ENCODE data around the gene KRTAP4-12. TPM values are rescaled to one million over a fixed set of nuclear protein-coding genes. Genes with fewer than 3 reads are reported as not detected.
"Not testable (repeated sequence)": the region's sequence is repeated elsewhere in the genome, so short reads cannot be mapped to it uniquely, and the experiment has no call there.

Gene KRTAP4-12
- total RNA-seq (not detected), polyA plus RNA-seq (not detected)
- long read RNA-seq, donor 1 = 0 reads
- long read RNA-seq, donor 2 = 0 reads
- long read RNA-seq, donor 3 = 0 reads

DNA sequence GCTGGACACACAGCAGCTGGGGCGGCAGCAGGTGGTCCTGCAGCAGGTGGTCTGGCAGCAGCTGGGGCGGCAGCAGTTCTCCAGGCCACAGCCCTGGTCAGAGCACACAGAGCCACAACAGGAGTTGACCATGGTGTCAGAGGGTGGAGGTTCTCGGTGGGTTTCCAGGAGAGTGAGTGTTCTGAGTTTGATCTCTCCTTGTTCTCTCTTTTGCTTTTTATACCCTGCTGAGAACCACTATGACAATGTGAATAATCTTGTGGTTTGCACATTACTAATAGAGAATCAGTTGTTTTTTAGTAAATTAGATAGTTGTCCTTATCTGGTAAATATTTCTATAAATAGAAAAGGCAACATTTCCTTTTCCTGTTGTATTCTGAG is at the start of gene KRTAP4-12:
Gene KRTAP4-12 (minus strand): TSS at position 192 of the 381 bp plus-strand sequence. CDS start 60 bp downstream, at position 132.
- 59 to 62% methylated on average over 3 of the region's 3 CpGs for WGBS, 2 donors

DNA sequence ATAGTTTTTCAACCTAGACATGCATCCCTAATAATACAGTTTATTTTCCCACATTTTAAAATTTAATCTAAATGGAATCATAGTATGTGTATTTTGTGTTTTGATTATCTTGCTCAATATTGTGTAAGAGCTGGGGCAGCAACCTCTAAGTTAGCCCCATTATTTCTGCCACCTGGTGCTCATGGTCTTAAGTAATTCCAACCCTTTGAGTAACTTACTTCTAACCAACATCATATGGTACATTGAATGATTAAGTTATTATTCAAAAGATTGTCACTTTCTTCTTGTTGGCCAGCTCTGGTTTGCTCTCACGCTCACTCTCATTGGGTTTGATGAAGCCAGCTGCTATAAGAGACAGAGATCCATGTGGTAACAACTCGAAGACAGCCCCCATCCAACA is 47.9 kb upstream of the KRTAP4-12 start:
- Histone ChIP-seq H3K27ac (no peak overlapping the region), H3K4me1 (no peaks in the 10 kb centered on the region), H3K9me3 (no peaks in the 10 kb centered on the region), H3K36me3 (no peaks in the 10 kb centered on the region), H3K4me3 (no peak overlapping the region), H3K27me3 (peaks cover 0 to 16% (median 10%) of the 10 kb centered on the region in 7 donors)
- no peak for DNase-seq
- TF ChIP-seq, protein P1, sequence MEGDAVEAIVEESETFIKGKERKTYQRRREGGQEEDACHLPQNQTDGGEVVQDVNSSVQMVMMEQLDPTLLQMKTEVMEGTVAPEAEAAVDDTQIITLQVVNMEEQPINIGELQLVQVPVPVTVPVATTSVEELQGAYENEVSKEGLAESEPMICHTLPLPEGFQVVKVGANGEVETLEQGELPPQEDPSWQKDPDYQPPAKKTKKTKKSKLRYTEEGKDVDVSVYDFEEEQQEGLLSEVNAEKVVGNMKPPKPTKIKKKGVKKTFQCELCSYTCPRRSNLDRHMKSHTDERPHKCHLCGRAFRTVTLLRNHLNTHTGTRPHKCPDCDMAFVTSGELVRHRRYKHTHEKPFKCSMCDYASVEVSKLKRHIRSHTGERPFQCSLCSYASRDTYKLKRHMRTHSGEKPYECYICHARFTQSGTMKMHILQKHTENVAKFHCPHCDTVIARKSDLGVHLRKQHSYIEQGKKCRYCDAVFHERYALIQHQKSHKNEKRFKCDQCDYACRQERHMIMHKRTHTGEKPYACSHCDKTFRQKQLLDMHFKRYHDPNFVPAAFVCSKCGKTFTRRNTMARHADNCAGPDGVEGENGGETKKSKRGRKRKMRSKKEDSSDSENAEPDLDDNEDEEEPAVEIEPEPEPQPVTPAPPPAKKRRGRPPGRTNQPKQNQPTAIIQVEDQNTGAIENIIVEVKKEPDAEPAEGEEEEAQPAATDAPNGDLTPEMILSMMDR (IDR thresholded peaks at IDR 0.05) = no peak
- intact Hi-C loops (cut with DNase I) = loop anchor here in 1 of 10 donors (10.0 kb wide), 1 partner anchor 63 kb away; the partner anchor contains the start of genes KRTAP9-3 and KRTAP9-8
- ATAC-seq = no peak
- 76 to 80% methylated on average over 2 of the region's 2 CpGs for WGBS, 2 donors

More for the DNA sequence above, at the start of gene KRTAP4-12:
- H3K9me3 ChIP-seq, DNase-seq, H3K4me3 ChIP-seq, H3K27ac ChIP-seq, H3K36me3 ChIP-seq, ATAC-seq, H3K4me1 ChIP-seq: not testable (repeated sequence)
- intact Hi-C loops (cut with DNase I) = loop anchor here in 1 of 10 donors (10.0 kb wide), 1 partner anchor 61 kb away; the partner anchor contains the start of genes KRTAP4-1 and KRTAP9-1
- H3K27me3 ChIP-seq = peaks cover 0 to 31% (median 4%) of the 10 kb centered on the region in 7 donors

DNA sequence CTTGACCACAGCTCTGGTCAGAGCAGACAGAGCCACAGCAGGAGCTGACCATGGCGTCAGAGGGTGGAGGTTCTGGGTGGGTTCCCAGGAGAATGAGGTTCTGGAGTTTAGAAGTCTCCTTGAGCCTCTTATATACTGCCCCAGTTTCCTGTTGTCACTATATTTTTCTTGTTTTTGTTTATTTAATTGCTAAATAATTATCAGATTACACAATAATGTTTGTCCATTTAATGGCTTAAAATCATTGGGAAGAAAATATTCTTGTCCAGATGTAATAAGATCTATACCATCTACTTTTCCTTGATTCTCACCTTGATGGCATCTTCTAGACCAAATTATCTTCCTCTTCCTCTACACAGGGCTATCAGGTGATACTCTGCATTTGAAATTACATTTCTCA is 44.1 kb upstream of the KRTAP4-12 start, which contains the start of gene KRTAP4-3:
Gene KRTAP4-3 (minus strand): TSS at position 101 of the 400 bp plus-strand sequence. CDS start 49 bp downstream, at position 52.
- H3K9me3 ChIP-seq = no peaks in the 10 kb centered on the region
- intact Hi-C loops (cut with DNase I) = loop anchor here in 2 of 10 donors (5.0 to 10.0 kb wide), 2 partner anchors 57 to 86 kb away; partner anchors contain the start of genes KRTAP4-7 (in 1 of the 2) and KRTAP9-2 (in 1 of the 2)
- H3K4me1 ChIP-seq = no peaks in the 10 kb centered on the region
- H3K27ac ChIP-seq = no peak within 1 kb of the TSS
- no peak for DNase-seq
- no peaks in the 10 kb centered on the region for H3K36me3 ChIP-seq
- TF ChIP-seq, protein P1 (IDR thresholded peaks at IDR 0.05) = no peak
- H3K27me3 ChIP-seq = peaks cover 0 to 19% (median 2%) of the 10 kb centered on the region in 7 donors
- ATAC-seq = no peak
- WGBS, 2 donors = 62 to 67% methylated on average over 1 of the region's 1 CpG
- H3K4me3 ChIP-seq = no peak within 1 kb of the TSS

DNA sequence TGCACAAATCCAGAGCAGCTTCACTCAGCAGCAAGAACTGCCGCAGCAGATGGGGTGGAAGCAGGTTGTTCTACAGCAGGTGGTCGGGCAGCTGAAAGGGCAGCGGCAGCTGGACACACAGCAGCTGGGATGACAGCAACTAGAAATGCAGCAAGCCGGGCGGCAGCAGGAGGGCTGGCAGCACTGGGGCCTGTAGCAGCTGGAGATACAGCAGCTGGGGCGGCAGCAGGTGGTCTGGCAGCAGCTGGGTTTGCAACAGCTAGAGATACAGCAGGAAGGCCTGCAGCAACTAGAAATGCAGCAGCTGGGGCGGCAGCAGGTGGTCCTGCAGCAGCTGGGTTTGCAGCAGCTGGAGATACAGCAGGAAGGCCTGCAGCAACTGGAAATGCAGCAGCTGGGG is 43.6 kb upstream of the KRTAP4-12 start:
- Histone ChIP-seq H3K4me3 (no peak overlapping the region), H3K27ac (no peak overlapping the region), H3K27me3 (peaks cover 0 to 24% (median 4%) of the 10 kb centered on the region in 7 donors), H3K9me3 (no peaks in the 10 kb centered on the region), H3K36me3 (no peaks in the 10 kb centered on the region), H3K4me1 (no peaks in the 10 kb centered on the region)
- DNase-seq (no peak), ATAC-seq (no peak)
- TF ChIP-seq, protein P1 (IDR thresholded peaks at IDR 0.05) = no peak
- intact Hi-C loops (cut with DNase I) = loop anchor here in 2 of 10 donors (5.0 to 10.0 kb wide), 2 partner anchors 57 to 85 kb away; partner anchors contain the start of genes KRTAP4-7 (in 1 of the 2) and KRTAP9-2 (in 1 of the 2)
- WGBS, 2 donors = 73 to 85% methylated on average over 7 of the region's 7 CpGs

DNA sequence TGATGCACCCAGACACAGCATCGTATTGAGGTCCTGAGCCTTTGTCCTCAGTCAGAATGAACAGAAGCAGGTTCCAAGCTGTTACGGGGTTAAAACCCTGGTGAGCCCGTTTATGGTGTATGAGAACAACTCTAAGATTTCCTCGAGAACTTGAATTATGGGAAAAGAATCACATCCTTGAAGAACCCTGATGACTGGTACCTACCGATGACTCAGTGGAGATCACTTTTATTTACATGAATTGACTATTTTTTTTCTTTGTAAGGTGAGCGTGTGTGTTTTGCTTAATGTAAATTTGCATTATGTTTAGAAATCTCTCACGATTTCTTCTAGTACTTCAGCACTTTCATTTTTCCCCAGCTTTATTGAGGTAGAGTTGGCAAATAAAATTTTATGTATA is 39.8 kb upstream of the KRTAP4-12 start:
- ATAC-seq (no peak), DNase-seq (no peak)
- WGBS, 2 donors = 69 to 73% methylated on average over 7 of the region's 7 CpGs
- TF ChIP-seq, protein P1 (IDR thresholded peaks at IDR 0.05) = no peak
- intact Hi-C loops (cut with DNase I) = loop anchor here in 1 of 10 donors (10.0 kb wide), 1 partner anchor 61 kb away; the partner anchor contains the start of gene KRTAP9-2
- Histone ChIP-seq H3K27ac (no peak overlapping the region), H3K4me3 (no peak overlapping the region), H3K36me3 (no peaks in the 10 kb centered on the region), H3K27me3 (peaks cover 0 to 31% (median 9%) of the 10 kb centered on the region in 7 donors), H3K4me1 (no peaks in the 10 kb centered on the region), H3K9me3 (no peaks in the 10 kb centered on the region)
